AG09309 (cell line): ENCODE results near the gene TTC16.
"Not testable (repeated sequence)": the region's sequence is repeated elsewhere in the genome, so short reads cannot be mapped to it uniquely, and the experiment has no call there.

Experiments
- DNase-seq: peaks from one replicate; pipeline ENCODE4 v3.0.0-alpha.2; 2010; ENCODE audit warnings: low read depth
- H3K4me3 ChIP-seq: 2 replicates; pipeline ENCODE4 v1.5.1; 2011; ENCODE audit warnings: mild to moderate bottlenecking, low read depth, low read length, moderate library complexity; ENCODE audit not compliant: control insufficient read depth
- TF ChIP-seq, protein P1 (sequence below): IDR thresholded peaks from 2 replicates; pipeline ENCODE4 v1.5.1; 2011; ENCODE audit warnings: mild to moderate bottlenecking, low read depth, low read length, inconsistent platforms; ENCODE audit not compliant: insufficient read depth, control insufficient read depth; ENCODE audit errors: missing control alignments

The TTC16 gene

DNA sequence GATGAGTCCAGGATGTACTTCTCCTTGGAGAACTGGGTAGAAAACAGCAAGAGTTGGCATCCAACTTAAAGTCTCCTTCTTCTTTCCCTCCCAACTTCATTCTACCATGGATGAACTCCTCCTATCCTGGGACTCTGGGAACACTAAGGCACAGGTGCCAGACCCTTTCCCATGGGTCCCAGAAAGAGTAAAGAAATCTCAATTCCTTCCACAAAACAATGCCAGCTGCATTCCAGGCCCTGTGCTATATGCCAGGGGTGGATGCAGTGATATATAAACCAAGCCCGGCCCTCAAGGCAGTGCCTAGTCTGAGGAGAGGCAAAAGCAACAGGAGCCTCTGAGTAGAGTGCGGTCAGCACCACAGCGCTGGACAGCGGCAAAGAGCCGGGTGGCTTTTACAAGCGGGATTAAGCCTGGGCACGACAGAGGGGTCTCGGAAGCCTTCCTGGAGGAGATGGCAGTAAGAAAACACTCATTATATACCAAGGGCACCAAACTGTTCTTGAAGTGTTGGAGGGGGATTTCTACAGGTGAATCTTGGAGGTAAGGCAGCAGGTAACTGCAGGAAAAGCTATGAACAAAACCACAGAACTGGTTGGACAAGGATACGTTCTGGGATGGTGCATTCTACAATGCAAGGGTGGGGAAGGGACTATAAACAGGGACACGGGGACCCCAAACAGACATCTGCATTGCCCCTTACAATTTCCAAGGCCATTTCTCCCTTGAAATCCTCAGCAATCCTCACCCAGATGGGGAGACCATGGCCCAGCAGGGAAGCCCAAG lies 35.6 kb downstream of the TTC16 start:
- H3K4me3 ChIP-seq: no peak overlapping the region
- DNase-seq: no peak
- TF ChIP-seq, protein P1, sequence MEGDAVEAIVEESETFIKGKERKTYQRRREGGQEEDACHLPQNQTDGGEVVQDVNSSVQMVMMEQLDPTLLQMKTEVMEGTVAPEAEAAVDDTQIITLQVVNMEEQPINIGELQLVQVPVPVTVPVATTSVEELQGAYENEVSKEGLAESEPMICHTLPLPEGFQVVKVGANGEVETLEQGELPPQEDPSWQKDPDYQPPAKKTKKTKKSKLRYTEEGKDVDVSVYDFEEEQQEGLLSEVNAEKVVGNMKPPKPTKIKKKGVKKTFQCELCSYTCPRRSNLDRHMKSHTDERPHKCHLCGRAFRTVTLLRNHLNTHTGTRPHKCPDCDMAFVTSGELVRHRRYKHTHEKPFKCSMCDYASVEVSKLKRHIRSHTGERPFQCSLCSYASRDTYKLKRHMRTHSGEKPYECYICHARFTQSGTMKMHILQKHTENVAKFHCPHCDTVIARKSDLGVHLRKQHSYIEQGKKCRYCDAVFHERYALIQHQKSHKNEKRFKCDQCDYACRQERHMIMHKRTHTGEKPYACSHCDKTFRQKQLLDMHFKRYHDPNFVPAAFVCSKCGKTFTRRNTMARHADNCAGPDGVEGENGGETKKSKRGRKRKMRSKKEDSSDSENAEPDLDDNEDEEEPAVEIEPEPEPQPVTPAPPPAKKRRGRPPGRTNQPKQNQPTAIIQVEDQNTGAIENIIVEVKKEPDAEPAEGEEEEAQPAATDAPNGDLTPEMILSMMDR: no peak

DNA sequence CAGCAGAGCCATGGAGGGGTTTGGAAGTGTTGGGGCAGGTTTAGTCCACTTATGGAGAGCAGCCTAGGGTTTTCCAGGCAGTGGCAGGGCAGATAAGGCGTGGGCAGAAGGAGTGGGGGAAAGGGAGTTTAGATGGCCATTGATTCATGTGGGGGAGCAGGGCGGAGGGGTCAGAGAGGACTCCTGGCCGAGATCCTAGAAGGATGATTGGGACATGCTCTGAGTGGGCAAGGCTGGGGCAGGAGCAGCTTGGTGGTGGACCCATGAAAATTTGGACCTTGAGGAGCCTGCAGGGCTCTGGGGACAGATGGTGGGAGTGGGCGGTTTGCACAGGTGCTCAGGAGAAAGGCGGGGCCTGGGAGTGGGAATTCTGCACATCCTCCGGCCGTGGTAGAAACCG lies 37.3 kb downstream of the TTC16 start:
- no peak for DNase-seq
- TF ChIP-seq, protein P1: no peak
- no peak overlapping the region for H3K4me3 ChIP-seq

DNA sequence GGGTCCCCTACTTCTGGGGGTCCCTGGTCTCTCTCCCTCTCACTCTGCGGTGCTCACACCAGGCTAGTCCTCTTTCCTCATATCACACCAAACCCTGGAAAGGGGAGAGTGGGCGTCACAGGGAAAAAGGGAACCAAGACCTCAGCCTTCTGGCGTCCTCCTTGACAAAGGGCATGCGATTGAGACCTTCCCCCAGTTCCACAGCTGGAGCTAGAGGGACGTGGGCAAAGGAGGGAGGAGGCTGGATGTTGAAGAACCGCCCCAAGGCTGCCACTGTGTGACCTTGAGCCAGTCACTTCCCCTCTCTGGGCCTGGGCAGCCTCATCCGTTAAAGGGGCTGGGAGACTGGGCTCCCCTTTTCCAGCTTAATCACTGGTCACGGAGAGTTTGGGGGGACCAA lies 37.7 kb downstream of the TTC16 start:
- no peak overlapping the region for H3K4me3 ChIP-seq
- TF ChIP-seq, protein P1: no peak

DNA sequence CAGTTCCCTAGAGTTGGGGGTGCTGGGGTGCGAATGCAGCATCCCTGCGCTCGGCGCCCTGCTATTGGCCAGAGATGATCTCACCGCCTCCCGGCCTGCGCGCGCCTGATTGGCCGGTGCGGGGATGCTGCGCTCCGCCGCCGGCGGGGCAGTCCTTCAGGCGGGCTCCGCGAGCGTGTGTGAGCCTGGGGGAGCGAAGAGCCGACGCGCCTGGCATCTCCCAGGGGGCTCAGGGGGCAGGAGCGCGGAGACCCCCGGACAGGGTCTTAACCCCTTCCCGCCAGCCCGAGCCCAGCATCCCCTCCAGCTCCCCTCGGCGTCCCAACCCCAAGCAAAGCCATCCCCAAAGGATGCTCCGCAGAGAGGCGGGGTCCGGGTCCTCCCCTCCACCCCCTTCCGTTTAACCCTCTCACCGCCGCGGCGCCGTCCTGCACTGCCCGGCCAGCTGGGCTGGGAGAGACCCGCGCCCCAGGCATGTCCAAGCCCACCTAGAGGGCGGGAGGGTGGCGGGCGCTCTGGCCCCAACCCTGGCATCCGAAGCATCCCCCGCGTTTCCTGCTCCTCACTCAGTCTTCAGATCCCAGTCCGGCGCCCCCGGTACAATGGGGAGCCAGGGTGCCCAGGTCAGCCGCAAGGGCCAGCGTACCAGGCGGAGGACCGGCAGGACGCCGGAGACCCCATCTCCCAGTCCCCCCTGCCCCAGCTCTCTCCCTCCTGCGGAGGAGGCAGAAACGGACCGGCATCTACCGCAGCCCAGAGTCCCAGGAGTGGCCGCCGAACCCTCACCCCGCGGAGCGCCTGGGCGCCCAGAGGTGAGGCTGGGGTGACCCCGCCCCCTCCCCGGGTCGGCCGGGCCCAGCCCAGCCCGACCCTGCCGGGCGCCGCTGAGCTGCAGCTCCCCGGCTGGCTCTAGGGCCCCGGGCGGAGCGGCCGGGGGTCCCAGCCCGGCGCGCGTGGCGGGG lies 38.5 kb downstream of the TTC16 start:
- no peak for DNase-seq
- TF ChIP-seq, protein P1: no peak
- no peak overlapping the region for H3K4me3 ChIP-seq

More for the DNA sequence above, 37.7 kb downstream of the TTC16 start:
- no peak for DNase-seq

DNA sequence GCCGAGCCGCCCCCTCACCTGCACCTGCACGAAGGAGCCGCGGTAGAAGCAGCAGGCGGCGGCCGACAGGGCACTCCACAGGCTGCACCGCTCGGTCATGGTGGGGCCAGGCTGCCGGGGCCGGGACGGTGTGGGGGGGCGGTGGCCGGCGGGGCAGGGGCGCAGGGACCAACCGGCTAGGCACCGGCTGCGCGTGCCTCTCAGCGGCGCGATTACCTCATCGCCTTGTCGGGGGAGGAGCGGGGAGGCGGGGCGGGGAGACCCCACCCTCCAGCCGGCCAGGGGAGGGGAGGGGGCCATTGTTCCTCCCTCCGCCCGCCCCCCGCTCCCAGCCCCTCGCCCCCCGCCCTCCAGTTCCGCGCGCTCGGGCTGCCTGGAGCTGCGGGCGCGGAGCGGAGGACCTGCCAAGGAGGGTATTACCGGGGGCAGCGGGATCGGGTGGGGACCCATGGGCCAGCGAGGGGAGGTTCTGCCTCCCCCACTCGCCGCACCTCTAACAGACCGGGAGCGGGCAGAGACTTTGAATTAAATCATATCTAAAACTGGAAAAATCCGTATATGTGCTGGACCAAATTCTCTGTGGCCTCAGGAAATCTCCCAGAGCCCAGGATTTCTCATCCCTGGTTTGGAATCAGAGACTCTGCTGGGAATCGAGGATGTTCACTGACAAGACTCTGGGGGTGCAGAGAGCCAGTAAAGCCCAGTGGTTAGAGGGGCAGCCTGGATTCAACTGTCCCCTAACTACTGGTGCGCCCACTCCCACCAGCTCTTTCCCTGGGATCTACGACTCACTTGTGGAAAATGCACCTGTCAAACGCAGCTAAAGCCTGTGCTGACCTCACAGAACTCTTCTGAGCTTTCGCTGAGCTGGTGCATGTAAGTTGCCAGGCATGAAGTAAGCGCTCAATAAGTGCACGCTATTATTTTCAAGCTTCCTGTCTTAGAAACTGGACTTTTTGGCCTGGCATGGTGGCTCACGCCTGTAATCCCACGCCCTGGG lies 39.5 kb downstream of the TTC16 start:
- H3K4me3 ChIP-seq: no peak overlapping the region
- TF ChIP-seq, protein P1: no peak
- no peak for DNase-seq

DNA sequence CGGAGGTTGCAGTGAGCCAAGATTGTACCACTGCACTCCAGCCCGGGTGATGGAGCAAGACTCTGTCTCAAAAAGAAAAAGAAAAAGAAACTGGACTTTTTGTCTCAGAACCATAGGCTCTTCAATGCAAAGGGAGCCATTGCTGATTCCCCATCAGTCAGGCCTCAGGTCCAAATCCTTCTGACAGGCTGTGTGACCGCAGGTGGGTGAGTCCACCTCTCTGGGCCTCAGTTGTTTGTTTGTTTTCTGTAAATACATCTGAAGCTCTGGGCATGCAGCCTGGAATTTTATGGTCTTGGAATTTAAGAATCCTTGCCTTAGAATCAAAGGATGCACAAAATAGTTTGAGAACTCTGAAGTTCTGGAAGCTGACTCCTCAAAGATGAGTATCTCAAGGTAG lies 40.4 kb downstream of the TTC16 start:
- no peak for DNase-seq
- TF ChIP-seq, protein P1: no peak

DNA sequence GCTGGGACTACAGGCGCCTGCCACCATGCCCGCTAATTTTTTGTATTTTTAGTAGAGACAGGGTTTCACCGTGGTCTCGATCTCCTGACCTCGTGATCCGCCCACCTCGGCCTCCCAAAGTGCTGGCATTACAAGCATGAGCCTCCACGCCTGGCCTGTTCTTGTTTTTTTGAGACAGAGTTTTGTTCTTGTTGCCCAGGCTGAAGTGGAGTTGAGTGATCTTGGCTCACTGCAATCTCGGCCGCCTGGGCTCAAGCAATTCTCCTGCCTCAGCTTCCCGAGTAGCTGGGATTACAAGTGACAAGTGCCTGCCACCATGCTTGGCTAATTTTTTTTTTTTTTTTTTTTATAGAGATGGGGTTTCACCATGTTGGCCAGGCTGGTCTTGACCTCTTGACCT lies 40.9 kb downstream of the TTC16 start:
- not testable (repeated sequence) for H3K4me3 ChIP-seq, DNase-seq

More for the DNA sequence above, 40.4 kb downstream of the TTC16 start:
- H3K4me3 ChIP-seq: no peak overlapping the region
